NCI-H1930 (cell line): ENCODE data around the gene THOC6.
"Not testable (repeated sequence)": the region's sequence is repeated elsewhere in the genome, so short reads cannot be mapped to it uniquely, and the experiment has no call there.

Source experiments
- DNase-seq, 2 experiments: peaks; one replicate each; lab custom pipeline; 2025; lab: John Stamatoyannopoulos, UW

The THOC6 gene

DNA sequence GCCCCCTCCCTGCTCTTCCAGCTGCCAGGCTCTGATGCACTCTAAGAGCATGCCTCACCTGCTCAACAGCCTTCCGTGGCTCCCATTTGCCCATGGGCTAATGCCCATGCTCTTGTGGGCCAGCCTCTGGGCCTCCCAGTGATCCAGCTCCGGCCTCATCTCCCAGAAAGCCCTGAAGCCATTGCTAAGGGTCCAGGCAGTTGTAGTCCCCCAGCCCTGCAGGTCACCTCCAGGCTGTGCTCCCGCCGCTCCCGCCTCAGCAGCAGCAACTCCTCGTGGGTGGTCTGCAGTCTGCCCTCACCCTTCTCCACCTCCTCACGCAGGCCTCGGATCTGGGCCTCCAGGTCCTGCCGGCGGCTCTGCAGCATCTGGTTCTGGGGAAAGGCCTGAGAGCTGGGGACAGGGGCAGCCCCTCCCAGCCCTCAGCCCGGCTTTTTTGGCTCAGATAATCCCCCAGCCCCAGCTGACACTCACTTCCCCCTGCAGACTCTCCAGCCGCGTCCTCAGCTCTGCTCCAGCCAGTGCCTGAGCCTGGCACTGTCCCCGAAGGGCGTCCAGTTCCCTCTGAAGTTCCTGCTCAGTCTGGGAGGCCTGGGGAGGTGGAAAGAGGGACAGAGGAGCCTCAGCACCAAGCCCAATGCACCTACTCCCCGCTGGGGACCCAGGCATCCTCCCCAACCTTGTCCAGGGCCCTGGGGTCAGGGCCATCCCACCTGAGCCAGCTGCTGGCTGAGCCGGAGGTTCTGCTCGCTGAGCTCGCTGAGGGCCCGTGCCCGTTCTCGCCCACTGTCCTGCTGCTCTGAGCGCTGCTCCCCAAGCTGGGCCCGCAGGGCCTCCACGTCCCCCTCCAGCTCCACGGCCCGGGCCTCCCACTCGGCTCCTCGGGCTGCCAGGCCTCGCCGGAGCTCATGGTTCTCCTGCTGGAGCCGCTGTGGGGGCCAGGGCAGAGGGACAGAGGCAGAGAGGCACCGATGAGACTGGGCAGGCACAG is 6.7 kb downstream of the THOC6 start:
- DNase-seq, result no peak

DNA sequence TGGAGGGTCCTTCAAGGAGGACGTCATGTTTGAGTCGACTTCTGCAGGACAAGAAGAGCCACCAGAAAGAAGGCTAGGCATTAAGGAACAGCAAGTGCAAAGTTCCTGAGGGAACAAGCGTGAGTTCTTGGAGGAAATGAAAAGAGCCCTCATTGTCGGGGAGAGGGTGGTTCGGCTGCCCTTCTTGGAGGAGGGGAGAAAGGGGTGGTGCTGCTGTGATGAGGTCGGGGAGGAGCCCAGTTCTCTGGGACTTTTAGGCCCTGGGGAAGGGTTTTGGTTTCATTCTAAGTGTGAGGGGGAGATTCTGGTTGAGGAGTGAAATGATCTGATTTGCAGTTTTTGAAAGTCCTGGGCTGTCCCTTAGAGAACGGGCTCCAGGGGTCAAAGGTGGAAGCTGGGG is 8.8 kb downstream of the THOC6 start:
- DNase-seq, result no peak

DNA sequence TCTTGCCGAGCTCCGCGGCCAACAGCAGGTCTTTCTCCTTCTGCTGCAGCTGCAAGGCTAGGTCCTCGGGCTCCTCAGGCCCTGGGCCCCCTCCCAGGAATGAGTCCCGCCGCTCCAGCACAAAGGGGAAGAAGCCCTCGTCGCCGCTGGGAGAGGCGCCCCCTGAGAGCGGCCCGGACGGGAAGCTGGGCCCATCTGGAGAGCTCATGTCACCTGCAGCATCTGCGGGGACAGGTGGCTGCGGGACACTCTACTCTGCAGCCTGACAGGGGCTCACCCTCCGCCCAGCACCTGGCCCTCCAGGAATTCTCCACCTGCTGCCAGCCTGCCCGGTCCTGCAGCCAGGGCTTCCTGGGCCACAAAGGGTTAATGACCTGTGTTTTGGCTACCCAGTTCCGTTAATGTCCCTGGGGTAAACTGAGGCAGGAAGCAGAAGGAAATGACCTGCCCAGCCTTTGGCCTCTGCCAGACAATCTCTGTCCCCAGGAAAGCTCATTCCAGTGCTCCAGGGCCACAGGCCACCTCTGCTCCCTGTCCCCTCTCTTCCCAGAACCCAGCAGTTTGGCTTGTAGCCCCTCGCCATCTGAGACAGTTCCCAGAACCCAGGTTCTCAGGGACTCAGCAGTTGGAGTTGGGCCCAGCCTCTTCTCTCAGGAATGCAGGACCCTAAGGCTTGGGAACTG is 11.6 kb downstream of the THOC6 start:
- no peak for DNase-seq

DNA sequence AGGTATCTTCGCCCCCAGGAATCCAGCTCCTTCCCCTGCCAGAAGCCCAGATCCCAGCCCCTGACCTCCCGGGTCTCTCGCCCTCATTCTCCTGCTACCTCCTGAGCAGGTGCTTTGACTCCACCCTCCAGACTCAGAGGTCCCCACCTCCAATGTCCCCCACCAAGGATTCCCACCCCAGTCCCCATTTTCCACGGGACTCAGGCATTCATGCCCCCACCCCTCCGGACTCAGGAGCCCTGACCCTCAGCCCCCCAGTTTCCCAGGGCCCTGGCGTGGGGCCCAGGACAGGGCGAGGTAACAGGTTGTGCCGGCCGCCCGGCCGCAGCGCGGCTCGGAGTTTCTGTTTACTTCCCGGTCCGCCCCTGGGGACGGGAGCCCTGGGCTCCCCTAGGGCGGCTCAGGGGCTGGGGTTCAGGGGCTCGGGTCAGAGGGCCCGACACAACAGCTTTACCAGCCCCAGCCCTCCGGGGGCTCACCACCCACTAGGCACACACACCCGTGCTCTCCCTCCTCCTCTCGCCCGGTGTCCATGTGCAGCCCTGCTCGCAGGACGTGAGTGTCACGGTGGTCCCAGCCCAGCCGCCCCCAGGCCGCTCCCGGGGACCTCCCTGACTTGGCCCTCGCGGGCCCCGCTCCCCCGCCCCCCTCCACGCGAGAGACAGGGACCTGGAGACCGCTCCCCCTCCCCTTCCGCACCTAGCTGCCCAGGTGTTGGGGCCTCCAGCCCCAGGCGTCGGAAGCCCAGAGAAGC is 12.3 kb downstream of the THOC6 start:
- no peak for DNase-seq

DNA sequence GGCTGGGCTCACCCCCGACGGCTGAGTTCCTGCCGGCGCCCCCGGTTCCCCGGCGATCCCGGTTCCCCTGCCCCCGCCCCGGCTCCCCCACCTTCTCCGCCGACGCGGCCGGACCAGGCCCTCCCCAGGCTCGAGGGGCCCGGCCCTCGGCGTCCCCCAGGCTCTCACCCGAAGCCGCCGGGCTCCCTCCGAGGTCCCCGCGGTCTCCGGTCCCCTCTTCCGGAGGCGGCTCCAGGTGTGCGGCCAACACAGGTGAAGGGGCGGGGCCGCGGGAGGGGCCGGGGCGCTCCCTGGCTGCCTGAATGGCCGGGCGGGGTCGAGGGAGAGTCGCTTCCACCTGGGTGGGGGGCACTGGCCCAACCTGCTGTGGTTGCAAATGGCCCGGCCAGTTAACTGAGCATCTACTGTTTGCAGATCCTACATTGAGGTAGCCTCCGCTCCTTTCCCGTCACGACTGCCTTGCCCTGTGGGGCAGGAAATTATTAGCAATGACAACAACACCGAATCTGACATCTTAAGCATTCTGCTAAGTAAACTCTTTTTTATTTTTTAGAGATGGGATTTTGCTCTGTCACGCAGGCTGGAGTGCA is 13.0 kb downstream of the THOC6 start, which contains the start of gene BICDL2:
BICDL2 (minus strand) TSS at position 219 of the 590 bp plus-strand sequence. CDS start 1,448 bp downstream, outside the sequence.
- no peak for DNase-seq

DNA sequence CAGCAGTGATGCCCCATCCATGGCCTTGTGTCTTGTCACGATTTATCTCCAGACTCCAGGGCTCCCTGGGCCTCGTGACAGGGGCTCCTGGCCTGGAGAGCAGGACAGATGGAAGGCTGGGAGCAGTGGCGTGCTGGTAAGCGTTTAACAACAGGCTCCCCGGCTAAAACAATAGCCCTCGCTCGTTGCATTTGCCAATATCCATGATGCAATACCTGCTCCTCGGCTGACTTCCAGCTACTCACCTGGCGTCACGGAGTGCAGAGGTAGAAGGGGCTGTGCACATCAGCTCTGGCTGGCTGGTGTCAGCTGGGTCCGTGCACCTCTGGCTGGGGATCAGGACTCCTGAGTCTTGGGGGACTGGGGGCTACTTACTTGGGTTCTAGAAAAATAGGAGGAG is 14.4 kb downstream of the THOC6 start:
- no peak for DNase-seq

DNA sequence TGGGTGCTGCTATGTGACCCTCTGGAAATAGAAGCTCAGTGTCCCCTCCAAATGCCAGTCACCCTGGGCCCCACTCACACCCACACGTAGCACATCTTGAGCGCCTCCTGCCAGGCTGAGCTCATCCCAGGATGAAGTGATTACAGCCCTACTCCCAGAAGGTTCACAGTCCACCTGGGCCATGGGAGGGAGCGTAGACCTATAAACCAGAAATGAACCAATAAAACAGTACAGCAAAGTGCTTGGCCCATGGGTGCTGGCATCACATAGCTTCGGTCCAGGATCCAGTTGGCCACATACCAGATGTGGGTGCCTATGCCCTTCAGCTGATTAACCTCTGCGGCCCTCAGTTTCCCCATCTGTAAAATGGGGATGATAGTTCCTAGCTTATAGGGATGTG is 15.1 kb downstream of the THOC6 start:
- DNase-seq, result no peak

DNA sequence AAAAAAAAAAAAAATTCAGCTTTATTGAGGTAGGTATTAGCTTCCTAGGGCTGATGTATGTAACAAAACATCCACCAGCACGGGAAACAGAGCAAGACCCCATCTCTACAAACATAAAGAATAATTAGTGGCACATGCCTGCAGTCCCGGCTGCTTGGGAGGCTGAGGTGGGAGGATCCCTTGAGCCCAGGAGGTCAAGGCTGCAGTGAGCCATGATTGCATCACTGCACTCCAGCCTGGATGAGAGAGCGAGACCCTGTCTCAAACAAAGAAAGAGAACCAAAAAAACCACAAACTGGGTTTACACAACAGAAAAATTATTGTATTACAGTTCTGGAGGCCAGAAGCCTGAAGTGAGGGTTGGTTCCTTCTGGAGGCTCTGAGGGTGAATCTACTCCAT is 18.5 kb downstream of the THOC6 start:
- no peak for DNase-seq

DNA sequence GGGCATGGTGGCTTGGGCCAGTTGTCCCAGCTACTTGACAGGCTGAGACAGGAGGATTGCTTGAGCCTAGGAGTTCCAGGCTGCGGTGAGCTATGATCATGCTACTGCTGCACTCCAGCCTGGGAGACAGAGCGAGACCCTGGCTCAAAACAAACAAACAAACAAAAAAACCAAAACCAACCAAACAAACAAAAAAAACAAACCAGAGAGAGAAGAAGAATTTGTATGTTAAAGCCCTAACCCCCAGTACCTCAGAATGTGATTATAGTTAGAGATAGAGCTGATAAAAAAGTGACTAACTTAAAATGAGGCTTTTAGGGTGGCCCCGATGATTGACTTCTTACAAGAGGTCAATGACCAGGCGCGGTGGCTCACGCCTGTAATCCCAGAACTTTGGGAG is 20.9 kb downstream of the THOC6 start:
- DNase-seq, result no peak

DNA sequence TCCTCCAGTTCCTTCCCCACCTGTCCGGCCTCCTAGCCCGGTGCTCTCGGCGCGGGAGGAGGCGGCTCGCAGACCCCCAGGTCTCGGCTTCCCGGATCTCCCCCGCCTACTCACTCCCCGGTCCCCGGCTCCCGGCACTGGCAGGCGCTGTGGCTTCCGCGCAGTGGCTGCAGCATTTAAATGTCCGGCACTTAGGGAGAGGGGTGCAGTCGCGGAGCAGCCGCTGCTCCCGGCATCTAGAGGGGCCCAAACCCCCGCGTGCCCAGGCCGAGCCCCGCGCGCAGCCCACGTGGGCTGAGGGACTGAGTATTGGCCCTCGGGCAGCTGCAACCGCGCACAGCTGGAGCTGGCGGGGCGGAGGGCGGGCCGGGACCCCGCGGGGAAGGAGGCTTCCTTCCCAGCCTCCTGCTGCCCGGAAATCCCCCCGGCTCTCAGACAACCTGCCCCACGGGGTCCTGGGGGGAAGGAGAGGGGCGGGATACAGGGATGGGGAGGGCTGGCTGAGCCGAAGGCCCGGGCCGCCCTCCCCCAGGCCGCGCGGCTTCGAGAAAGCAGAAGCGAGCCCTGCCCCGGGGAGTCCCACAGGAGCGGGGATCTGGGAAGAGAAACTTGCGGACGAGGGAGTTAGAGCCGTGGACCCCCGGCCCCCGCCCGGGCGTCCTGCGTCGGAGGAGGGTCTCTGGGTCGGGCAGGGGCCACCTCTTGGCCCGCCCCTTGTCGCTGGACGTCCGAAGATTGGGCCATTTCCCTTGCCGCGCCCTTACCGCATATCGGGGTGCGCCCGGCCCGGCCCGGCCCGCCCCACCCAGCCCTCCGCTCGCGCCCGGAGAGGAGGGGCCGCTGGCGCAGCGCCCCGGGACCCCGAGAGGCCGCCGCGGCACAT is 22.2 kb downstream of the THOC6 start, which contains the start of gene MMP25:
MMP25 (plus strand) TSS at position 804 of the 883 bp plus-strand sequence. CDS start 357 bp downstream, outside the sequence.
- DNase-seq, result no peak

DNA sequence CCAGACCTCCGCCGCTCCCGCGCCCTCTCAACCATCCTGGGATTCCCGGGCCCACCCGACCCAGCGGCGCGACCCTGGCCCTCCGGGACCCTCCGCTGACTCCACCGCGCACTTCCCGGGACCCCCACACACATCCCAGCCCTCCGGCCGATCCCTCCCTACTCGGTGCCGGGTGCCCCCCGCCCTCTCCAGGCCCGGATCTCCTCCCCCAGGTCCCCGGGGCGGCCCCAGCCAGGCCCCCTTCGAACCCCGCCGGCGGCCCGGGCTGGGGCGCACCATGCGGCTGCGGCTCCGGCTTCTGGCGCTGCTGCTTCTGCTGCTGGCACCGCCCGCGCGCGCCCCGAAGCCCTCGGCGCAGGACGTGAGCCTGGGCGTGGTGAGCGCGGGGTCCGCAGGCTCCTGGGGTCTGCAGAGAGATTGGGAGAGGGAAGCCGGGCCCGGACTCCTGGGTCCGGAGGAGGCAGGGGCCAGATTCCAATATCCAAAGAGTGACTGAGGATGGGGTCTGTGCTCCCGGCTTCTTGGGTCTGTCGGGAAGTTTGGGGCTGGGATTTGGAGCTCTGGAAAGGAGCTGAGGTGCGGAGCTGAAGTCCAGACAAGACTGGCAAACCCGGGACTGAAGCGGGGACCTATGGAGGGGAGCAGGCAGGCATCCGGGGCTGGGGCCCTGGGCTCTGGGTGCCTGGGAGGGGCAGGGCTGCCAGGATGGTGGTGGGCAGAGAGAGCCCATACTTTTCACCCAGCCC is 23.0 kb downstream of the THOC6 start:
- no peak for DNase-seq

DNA sequence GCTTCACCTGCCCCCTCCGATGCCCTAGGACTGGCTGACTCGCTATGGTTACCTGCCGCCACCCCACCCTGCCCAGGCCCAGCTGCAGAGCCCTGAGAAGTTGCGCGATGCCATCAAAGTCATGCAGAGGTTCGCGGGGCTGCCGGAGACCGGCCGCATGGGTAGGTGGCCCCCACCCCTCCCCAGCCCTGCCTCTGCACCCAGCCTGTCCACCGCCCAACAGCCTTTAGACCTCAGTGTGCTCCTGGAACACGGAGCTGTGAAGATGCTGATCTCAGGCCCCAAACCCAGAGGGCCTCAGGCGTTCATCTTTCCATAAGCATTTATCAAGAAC is 23.5 kb downstream of the THOC6 start:
- no peak for DNase-seq

DNA sequence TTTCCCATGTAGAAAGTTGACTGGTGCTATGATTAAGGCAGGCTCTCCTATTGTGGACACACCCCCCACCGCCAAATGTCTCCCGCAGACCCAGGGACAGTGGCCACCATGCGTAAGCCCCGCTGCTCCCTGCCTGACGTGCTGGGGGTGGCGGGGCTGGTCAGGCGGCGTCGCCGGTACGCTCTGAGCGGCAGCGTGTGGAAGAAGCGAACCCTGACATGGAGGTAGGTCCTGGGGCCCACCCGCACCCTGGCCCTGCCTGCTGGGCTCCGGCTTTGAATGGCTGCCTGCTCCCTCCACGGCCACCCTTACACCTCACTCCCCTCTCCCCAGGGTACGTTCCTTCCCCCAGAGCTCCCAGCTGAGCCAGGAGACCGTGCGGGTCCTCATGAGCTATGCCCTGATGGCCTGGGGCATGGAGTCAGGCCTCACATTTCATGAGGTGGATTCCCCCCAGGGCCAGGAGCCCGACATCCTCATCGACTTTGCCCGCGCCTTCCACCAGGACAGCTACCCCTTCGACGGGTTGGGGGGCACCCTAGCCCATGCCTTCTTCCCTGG is 26.2 kb downstream of the THOC6 start:
- no peak for DNase-seq

DNA sequence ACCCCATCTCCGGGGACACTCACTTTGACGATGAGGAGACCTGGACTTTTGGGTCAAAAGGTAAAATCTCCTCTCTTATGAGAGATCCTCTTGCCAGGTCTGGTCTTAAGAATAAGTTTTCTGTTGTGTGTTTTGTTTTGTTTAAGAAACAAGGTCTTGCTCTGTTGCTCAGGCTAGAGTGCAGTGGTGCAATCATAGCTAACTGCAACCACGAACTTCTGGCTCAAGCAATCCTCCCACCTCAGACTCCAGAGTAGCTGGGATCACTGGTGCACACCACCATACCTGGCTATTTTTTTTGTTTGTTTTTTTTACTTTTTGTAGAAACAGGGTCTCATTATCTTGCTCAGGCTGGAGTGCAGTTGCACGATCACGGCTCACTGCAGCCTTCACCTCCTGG is 26.7 kb downstream of the THOC6 start:
- DNase-seq, result no peak

DNA sequence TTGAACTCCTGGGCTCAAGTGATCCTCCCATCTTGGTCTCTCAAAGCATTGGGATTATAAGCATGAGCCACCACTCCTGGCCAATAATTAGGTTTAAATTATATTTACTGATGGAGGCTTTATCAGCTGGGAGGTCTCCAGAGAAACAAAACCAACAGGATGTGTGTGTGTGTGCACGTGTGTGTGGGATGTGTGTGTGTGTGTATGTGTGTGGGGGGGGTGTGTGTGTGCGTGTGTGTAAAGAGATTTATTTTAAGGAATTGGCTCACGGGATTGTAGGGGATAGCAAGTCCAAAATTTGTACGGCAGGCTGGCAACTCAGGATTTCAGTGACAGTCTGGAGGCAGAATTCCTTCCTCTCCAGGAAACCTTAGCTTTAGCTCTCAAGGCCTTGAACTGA is 27.2 kb downstream of the THOC6 start:
- DNase-seq, result no peak

DNA sequence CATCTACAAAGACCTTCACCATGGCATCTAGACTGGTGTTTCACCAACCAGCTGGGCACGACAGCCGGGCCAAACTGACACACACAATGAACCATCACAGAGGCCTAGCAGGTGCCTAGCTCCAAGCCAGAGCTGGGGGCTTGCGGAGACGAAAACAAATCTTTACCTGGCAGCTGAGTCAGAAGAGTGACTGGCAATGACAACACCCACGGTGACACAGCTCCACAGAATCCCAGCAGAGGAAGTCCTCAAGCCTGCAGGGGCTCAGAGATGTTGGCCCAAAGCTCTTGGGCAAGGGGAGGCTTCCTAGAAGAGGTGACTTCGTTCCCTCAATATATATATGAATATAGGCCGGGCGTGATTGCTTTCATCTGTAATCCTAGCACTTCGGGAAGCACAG is 27.7 kb downstream of the THOC6 start:
- no peak for DNase-seq

DNA sequence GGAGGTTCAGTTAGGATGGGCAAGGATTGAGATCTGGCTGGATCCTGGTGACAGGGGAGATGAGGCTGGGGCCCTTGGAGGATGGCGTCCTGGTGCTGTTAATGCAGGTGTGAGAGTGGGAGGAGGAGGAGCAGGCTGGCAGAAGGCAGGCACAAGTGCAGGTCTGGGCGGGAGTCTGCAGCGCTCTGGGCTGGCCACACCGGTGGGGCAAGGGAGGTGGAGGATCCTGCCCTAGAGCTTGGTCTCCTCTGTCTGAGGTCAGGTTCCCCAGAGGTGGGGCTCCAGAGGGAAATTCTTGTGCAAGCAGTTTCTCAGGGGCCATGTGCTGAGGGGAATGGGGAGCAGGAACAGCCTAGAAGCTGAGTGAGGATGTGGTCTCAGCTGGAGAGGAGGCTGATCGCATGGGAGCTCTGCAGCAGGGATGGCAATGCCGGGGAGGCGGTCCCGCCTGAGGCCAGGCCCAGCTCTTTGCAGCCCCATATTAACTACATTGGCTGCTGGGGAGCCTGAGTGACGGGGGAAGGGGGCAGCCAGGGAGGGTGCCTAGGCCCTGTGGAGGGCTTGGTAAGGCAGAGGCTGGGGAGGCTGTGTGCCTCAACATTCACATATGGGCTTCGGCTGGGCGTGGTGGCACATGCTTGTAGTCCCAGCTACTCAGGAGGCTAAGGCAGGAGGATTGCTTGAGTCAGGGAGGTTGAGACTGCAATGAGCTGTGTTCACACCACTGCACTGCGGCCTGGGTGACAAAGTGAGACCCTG is 28.9 kb downstream of the THOC6 start:
- not testable (repeated sequence) for DNase-seq

DNA sequence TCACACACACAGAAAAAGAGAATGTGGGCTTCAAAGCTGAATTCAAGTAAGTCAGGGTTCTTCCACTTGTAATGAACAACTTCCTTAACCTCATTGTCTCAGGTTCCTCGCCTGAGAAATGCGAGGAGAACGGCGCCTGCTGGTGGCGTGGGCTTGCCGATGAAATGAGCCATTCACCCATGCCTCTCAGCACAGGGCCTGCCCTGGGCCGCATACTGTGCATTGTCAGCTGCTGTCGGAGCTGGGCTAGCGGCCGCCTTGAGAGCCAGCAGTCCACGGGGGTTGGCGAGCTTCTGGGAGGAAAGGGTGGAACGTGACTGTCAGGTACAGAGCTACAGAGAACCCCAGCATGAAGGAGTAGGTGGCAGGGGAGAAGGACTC is 29.5 kb downstream of the THOC6 start:
- not testable (repeated sequence) for DNase-seq
